ENCODE data around the gene ARHGAP42.

Gene ARHGAP42

DNA sequence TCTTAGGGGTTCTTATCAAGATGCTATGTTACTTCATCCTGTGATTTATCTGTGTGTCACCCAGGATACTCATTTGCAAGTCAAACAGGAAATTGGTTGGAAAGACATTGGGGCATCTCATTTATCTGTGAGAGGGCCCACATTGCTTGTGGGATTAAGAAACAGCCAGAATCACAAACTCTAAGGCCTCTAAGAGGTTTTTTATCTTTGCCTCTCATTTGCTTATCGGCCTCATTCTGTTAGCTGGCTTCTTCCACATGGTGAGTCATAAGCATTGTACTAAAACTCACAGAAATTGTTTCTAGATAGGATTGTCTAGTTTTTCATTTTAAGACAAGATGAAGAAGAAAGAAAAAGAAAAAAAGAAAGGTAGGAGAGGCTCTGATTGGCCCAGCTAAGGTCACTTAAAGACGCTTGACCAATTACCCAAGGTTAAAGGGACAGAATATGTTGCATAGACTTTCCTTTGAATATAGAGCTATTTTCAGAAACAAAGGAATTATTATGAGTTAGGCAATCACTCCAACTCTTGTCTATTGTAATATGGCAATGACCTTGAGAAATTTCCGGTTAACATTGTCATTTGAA lies 121.9 kb downstream of the ARHGAP42 start:
- DNase-seq = no peak

DNA sequence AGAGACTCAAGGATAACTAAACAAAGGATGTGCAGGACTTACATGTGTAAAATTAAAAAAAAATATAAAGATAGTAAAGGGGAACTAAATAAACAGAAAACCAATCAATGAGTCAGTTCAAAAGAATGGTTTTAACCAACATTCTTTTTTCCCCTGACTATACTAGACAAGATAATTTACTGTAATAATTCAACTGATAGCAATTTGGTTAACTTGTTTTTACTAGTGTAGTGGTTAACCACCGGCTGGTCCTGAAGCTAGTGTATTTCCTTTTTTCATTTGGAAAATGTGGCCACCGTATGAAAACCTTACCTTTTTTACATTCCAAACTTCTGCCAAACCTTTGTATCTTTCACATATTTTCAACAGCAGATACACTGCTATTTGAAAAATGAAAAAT lies 123.1 kb downstream of the ARHGAP42 start:
- DNase-seq = no peak

DNA sequence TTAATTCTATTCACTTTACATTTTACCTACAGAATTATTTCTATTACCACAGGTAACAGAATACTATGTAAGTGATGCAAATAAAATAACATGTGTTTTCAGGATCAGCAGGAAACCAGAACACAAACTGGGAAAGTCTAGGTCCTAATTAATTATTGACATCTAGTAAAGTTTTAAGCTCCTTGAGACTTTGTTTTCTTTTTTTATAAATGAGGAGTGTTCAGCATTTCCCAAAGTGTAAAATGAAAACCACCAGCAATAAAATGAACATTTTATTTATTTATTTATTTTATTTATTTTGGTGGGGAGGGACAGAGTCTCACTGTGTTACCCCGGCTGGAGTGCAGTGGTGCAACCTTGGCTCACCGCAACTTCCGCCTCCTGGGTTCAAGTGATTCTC lies 123.6 kb downstream of the ARHGAP42 start:
- DNase-seq = no peak

DNA sequence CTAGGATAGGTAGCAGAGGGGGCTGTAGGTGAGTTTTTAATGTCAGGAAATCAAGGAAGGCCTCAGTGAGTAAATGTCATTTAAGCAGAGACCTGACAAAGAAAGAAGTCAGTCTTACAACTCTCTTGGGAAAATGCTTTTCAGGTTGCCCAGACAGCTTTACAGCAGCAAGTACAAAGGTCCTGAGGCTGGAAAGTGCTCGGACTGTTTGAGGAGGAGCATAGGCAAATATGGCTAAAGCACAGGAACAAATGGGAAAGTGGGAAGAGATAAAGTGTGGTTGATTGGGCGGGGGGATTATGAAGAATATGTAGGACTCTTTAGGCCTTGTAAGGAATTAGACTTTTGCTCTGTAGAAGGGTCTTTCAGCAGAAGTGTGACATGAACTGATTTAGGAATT lies 125.4 kb downstream of the ARHGAP42 start:
- DNase-seq = no peak

DNA sequence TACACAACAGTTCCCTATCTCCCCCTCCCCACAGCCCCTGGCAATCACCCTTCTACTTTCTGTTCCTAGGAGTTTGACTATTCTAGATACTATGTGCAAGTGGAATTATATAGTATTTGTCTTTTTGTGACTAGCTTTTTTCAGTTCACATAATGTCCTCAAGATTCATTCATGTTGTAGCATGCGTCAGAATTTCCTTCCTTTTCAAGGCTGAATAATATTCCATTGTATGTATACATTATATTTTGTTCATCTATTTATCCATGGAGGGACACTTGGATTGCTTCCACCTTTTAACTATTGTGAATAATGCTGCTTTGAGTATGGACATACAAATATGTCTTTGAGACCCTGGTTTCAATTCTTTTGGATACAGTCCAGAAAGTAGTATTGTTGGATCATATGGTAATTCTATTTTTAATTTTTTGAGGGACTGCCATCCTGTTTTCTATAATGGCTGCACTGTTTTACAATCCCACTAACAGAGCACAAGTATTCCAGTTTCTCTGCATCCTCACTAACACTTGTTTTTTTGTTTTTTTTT lies 128.8 kb downstream of the ARHGAP42 start:
- DNase-seq = no peak

DNA sequence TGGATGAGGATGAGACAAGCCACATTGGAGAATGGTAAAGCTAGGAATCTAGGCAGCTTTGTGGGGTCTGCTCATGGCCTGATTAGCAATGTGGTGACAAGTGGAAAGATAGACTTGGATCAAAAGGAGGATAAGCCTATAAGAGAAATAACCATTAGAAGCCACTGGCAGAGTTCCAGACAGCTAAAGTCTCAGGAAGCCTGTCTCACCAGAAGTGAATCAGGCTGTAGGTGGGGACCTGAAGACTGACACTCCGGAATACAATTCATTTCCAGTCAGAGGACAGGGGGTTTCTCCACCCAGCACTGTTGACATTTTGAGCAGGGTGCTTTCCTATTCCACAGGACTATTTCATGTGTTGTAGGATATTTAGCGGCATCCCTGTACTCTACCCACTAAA lies 129.7 kb downstream of the ARHGAP42 start:
- DNase-seq = no peak

DNA sequence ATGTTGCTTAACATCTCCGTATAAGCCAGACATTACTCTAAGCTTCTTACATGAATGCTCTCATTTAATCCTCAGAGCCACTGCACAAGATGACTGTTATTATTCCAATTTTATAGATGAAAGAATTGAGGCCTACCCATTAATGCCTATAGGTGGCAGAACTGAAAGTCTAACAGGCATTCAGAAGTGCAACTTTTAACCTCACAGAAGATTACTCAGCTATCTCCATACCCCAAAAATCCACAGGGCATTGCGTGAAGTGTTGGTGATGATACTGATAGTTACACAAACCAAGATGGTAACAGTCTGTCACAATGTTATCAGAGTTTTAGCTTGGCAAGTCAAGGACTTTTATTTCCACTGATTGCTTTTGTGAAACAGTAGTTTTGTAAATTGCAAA lies 130.5 kb downstream of the ARHGAP42 start:
- no peak for DNase-seq

DNA sequence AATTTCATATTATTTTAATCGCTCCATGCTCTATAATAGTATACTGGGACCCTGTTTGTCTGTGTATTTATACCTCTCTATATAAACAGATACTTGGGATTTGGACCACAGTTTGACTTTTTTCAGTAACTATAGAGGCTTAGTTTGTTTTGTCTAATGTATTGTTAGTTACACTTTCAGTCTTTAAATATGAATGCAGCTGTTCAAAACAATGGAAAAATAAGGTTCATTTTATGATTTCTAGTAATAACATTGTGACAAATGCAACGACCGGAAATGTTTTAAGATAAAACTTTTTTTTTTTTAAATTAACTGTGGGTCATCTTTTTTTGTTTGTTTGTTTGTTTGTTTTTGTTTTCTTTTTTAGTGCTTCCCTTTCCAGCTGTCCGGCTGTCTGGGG lies 133.5 kb downstream of the ARHGAP42 start:
- DNase-seq = no peak

DNA sequence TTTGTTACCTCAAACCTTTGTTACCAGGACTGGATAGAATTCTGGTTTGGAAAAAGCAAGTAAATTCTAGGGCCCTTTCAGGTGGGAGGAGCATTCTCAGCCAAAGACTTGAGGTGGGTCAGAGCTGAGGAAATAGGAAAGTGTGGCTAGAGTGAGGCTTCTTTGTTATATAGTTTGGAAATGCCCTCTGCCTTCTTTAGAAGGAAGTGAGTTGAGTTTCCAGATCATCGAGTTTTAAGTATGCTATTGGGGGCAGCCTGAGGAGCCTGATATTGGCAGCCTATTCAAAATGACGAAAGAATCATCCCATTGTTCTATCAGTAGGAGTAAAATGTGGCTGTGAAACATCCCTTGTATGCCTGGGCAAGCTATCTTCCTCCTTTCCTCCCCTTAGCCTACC lies 134.1 kb downstream of the ARHGAP42 start:
- DNase-seq = no peak

DNA sequence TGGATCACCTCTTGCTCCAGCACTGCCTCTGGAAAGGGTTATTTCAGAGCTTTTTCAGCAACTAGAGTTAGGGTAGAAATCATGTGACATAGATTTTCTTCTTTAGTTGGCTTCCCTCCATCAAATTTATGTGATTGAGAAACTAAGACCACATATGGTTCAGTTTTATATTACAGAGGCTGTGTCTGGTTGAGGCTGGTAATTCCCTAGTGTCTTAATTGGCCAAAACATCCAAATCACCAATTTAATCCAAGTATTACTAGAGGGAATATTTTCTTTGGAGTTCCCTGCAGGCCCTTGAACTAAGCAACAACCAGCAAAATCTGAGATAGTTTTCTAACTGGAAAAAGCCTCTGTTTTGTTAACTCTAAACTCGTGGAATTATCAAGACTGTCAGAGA lies 136.3 kb downstream of the ARHGAP42 start:
- no peak for DNase-seq

DNA sequence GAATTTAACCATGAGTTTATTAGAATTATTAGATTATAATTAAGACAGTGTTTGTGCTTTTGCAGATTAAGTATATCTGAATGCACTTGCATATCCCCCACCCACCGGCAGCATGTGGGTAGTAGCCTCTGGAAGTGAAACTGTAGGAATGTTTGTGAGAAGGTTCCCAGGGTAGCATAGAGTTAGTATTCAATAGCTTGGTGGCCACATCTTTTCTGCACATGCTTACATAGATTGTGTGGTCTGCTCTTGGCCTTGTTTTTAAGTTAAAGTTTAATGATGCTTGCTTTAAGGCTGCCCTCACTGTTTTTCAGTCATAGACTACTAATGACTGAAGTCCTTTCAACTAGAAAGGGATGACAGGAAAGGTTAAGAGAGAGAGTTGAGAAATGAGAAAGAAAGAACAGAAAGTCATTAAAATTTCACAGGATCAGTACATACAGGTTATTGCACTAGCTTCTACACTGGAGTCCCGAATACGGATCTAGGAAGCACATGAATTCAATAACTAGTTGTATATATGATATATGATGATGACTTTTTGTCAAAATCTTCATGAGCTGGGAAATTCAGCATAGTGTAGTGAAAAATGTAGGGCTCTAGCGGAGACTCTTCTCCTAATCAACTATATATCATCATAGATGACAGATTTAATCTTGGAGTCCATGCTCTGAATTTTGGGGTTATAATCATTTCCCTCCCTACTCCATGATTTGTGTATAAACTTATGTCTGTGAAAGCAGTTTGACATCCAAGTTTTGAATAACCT lies 137.1 kb downstream of the ARHGAP42 start:
- DNase-seq = no peak

DNA sequence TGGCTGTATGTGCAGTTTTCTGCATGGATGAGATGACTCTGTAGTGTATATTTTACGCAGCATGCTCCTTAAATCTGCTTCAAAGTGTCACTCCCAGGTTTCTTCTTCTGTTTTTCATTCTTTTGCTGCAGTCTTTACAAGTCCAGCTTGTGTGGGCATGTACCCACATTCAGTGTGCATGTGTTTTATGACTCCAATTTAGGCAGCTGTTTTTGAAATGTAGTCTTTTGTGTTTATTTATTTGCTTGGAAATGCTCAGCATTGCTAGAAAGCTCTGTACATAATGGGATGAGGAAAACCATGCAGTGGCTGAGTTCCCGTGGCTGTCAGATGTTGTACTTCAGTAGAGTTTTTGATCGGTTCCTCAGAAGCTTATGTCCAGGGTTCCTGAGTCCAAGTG lies 138.5 kb downstream of the ARHGAP42 start:
- DNase-seq = no peak

DNA sequence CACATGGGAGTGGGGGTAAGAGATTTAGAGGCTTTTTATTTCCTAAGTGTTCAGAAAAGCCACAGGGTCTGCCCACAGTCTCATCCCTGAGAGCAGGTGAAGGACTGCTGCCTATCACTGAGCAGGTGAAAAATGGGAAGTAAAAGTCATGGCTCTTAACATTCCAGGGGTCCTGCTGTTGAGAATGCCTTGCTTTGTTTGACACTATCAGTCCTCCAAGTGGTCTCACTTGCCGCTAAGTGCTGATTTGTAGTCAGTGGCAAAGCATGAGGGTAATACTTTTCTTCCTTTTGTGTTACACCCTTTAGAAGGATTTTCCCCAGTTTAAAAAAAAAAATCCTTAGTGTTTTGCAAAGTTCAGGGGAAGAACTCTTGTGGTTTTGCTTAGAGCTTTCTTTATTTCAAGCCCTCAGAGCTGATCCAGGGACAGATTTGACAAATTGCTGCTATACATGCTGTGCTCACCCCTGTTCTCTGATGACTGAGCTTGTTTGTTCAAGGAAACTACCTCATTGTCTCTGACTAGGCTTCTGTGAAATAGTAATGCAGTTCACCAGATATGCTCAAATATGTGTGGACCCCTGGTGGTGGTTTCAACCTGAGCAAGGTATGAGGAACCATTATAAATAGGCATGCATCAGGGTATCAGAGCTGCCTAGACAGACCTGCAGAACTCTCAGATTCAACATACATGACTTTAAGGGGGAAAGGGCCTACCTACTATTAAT lies 141.0 kb downstream of the ARHGAP42 start:
- DNase-seq = peak; percentile 79

DNA sequence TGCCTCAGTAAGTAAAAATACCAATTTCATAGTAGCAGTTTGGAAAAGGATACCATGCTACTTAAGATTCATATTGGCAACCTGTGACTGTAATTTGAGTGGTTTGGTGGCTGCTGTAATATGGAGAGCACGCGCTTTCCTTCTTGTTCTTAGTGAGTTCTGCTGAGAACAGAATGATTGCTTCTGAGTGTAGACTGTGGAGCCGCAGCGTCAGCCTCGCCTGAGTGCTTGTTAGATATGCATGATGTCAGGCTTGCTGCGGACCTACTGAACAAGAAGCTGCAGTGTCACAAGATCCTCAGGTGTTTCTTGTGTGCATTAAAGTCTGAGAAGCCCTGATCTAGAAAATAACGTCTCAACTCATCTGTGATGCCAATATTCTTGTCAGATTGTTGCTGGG lies 143.2 kb downstream of the ARHGAP42 start:
- peak; percentile 58 for DNase-seq

DNA sequence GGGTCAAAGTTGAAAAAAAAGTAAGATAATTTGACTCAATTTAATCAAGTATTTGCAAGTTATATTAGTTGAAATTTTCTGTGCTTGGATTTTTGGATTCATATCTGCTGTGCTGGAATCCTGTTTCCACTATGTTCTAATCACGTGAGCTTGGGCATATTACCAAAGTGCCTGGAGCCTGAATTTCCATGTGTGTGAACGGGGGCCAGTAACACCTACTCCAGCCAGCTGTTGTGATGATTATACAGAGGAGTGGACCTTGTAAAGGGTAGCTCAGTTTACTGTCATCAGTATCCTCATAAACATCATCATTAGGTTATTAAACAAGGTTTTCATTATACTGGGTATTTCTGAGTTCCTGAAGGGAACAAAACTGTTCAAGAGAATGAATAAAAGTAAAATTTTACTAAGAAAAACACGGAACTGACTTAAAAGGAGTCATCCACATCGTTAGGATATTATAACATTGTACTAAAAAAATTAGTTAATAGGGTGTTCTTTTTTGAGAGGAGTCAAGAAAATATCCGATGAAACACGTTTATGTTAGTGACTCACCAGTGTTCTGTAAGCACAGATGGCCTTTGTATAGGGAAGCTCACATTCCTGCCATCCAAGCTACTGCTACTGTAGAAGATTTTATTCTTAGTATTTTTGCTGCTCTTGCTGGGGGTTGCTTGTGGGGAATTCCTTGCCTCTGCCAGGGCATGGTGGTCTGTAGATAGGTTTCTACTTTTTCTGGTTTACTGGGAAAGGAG lies 144.1 kb downstream of the ARHGAP42 start:
- DNase-seq = no peak

DNA sequence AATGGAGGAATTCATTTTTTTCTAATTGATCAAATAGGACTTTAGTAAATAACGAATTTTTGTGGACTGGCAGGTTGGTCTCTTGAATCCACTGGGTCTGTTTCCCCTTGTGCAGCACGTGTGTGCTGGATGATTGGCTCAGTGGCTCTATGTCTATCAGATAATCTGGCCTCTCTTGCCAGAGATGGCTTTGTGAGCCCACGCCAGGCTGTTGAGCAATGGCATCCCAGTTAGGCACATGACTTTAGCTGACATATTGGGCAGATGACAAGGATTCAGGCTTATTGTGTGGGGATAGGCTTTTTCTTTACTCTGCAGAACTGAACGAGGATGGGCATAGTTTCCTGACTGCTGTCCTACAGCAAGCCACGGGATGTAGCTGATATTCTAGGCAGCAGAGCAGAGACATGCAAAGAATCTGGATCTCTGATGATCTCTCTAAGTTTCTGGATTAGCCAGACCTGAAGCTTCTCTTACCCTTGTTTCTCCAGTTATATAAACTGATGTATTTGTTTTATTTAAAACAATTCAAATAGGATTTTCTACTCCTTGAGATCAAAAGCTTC lies 144.9 kb downstream of the ARHGAP42 start:
- DNase-seq = no peak

DNA sequence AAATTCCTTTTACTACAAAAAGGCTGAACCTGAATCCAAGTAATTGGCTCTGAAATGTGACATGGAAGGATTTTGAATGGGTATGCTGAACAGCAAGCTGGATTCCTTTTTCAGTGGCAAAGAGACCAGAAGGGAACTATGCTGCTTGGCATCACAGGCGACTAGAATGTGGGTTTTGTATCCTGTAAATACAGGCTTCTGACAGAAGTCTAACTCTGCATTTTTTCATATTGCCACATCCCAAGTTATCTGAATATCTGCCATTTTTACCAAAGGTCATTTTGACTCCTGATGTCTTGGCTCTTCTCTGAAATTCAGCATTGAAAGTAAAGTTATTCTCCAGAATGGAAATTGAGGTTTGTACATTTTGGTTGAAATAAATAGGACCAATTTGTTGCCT lies 145.7 kb downstream of the ARHGAP42 start:
- DNase-seq = no peak

DNA sequence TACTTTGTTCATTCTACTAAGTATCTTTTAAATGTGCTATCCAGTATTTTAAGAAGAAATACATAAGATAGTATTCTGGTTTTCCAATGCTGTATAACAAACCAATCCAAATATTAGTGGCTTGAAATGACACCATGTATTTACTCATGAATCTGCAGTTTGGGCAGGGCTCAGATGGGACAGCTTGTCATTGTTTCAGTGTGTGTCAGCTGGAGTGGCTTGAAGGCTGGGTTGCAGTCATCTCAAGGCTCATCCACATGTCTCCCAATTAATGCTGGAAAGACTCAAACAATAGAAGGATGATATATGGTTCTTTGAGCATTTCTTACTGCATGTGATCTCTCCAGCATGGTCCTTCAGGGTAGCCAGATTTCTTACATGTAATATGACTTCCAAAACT lies 146.2 kb downstream of the ARHGAP42 start:
- DNase-seq = no peak

DNA sequence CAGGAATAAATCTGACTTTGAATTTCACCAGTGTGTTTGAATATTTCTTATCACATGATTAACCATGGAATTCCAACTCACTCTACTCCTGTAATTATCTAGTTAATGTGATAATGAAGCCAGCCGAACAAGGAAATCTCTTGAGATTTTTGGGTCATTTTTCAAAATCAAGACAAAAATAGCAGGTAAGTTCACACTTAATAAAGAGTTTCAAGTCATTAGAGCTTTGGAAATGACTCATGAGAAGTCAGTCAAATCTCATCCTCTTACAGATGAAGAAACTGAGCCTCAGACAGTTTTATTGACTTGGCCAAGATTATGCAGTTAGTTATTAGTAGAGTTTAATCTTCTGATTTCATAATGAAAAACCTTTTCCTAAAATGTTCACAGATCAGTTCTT lies 148.8 kb downstream of the ARHGAP42 start:
- no peak for DNase-seq

DNA sequence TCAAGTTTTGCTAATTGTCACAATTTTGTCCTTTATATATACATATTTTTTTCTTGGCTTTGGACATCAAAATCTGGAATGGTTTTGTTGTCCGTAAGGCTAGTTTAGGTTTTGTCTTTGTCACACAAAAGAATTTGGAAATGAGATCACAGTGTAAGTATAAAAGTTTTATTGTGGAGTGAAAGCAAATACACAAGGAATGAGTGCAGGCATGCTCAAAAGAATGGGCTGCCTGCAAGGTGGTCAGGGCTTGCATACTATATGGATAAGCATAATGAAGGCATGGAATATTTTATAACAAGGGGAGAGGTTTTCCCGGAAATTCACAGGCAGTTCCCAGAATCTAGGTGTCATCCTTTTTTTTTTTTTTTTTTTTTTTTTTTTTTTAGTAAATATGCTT lies 150.2 kb downstream of the ARHGAP42 start:
- DNase-seq = no peak

DNA sequence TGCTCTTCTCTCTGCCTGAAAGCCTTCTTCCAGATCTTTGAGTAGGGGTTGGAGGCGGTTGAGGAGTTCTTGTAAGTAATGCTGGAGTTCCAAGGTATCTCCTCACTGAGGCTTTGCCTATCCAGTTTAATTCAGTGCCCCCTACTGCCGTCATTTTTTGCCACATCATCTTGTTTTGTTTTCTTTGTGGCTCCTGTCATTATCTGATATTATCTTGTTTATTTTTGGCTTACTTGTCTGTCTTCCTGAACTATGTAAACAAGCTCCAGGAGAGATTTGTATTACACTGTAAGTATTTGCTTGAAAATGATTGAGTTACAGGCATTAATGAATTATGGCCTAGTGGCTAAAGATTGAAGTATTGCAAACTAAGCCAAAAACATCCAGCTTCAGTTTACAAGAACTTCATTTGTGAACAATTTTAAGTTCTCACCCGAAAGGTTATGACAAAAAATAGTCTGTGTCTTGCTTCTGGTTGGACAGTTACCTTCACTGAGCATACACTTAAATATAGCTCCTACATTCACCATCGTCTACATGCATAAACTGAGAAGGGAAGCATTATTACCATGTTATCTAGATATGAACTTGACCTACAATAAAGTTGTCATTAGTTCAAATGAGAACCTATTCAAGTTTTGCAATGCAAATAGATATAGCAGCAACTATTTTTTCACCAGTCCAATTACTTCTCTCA lies 154.8 kb downstream of the ARHGAP42 start:
- DNase-seq = no peak

DNA sequence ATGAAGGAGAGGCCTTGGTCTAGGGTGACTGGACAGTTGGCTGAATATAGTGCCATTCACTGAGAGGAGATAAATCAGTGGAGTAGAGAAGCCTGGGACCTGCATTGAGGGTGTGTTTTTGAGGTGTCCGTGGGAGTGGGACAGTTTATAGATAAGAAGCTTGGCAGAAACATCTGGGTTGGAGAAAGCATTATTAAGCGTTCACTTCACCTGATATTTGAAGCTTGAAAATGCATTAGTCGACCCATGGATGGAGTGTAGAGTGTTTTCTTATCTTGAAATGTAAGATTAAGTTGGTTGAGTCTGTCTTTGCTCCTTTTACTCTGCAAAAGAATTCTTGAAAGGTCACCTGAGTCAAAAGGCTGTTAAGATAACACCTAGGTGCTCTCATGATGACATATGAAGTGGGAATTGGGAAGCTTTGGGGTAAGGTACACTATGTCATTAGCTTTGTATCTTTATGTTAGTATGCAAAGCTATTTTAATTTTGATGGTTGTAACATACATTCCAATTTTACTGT lies 160.7 kb downstream of the ARHGAP42 start:
- no peak for DNase-seq

Data from NCI-H1436 (cell line).